SH-SY5Y (cell line): Measurements from ENCODE around the gene GTSE1.

Source experiments
- GATA2 ChIP-seq: IDR thresholded peaks from 2 replicates; pipeline ENCODE4 v1.6.1; 2011; ENCODE audit warnings: mild to moderate bottlenecking, low read depth, low read length
- GATA3 ChIP-seq: IDR thresholded peaks from 2 replicates; pipeline ENCODE4 v1.6.1; 2011; ENCODE audit warnings: low read depth, mild to moderate bottlenecking, low read length, moderate library complexity

DNA sequence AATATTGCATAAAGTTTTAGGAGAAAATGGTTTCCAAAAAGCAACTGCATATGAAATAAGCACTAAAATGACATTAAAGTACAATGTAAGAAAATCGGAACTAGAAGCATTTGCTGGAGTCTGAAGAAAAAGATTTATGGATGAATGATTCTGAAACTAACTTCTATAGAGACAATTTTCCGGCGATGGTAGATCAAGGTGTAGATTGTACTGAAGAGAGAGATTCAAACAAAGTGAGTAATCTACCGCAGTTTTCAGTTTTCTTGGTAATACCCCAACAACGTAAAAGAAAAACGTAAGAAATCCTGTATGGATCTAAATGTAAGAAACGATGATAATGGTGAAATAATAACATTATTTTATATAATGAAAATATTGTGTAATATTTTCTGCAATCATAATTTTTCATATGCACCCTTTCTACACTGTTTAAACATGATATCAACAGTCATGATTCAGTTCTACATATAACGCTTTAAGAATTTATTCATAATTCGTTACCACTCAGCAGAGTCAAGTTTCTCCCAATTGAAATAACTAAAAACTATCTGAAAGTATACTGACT lies 44.8 kb upstream of the GTSE1 start:
- TF ChIP-seq GATA3 (no peak), GATA2 (no peak)
